AG10803 (cell line): ENCODE measurements around the gene HAUS3.

ENCODE experiments used
- DNase-seq: peaks from one replicate; pipeline ENCODE4 v3.0.0; 2010; ENCODE audit warnings: low read depth
- H3K4me3 ChIP-seq: 2 replicates; pipeline ENCODE4 v1.5.1; 2011; ENCODE audit warnings: mild to moderate bottlenecking, low read length, control low read depth
- TF ChIP-seq, protein P1 (sequence below): conservative IDR thresholded peaks from 2 replicates; pipeline ENCODE4 v1.5.1; 2011; ENCODE audit warnings: mild to moderate bottlenecking, low read length, control low read depth, inconsistent platforms

The HAUS3 gene

GRCh38 chr4:2241410-2242353 is at the start of gene HAUS3, which contains the start of gene POLN:
TSS of gene HAUS3 (minus strand) at chr4:2242121. CDS start at chr4:2240946, 1,175 bp downstream.
TSS of gene POLN (minus strand) at chr4:2242121. CDS start at chr4:2229231, 12,890 bp downstream.
- TF ChIP-seq, protein P1, sequence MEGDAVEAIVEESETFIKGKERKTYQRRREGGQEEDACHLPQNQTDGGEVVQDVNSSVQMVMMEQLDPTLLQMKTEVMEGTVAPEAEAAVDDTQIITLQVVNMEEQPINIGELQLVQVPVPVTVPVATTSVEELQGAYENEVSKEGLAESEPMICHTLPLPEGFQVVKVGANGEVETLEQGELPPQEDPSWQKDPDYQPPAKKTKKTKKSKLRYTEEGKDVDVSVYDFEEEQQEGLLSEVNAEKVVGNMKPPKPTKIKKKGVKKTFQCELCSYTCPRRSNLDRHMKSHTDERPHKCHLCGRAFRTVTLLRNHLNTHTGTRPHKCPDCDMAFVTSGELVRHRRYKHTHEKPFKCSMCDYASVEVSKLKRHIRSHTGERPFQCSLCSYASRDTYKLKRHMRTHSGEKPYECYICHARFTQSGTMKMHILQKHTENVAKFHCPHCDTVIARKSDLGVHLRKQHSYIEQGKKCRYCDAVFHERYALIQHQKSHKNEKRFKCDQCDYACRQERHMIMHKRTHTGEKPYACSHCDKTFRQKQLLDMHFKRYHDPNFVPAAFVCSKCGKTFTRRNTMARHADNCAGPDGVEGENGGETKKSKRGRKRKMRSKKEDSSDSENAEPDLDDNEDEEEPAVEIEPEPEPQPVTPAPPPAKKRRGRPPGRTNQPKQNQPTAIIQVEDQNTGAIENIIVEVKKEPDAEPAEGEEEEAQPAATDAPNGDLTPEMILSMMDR = peak; percentile 21
- peak; percentile 94 for DNase-seq

DNA sequence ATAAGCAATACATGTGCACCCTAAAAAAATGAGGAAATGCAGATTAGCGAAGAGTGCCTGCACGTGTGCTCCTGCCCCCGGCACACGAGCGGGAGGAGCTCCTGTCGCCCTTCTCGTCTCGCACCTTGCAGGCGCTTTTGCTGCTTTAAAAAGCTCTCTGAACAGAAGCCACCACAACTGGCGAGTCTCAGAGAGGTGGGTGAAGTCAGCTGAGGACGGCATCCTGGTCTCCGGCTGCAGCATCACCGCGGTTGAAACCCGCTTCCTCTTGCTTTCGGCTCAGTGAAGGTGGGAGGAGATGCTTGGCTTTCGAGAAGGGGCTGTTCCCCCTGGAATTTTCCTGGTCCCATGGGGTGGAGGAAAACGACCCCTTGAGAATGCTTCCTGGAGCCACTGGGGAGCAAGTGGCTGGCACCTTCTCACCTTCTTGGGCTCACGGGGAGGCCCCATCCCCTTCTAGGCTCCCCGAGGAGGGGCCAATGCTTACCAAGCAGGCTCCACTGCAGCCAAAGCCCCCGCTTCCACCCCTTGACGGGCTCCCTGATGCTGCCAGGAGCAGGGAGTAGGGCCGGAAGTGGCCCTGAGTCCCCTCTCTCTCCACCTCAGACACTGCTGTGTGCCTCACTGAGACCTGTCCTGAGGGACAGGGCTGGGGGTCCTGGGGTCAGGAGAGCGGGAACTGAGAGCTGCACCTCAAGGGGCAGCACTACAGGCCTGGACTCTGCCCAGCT is 49.2 kb upstream of the HAUS3 start:
- TF ChIP-seq, protein P1 = no peak
- no peak overlapping the region for H3K4me3 ChIP-seq
- DNase-seq = no peak

More at GRCh38 chr4:2241410-2242353, at the start of gene HAUS3, which contains the start of gene POLN:
- H3K4me3 ChIP-seq = peak within 1 kb of the TSS; percentile 86

GRCh38 chr4:2290488-2290887 is 48.6 kb upstream of the HAUS3 start:
- TF ChIP-seq, protein P1 = no peak
- no peak overlapping the region for H3K4me3 ChIP-seq
- no peak for DNase-seq

DNA sequence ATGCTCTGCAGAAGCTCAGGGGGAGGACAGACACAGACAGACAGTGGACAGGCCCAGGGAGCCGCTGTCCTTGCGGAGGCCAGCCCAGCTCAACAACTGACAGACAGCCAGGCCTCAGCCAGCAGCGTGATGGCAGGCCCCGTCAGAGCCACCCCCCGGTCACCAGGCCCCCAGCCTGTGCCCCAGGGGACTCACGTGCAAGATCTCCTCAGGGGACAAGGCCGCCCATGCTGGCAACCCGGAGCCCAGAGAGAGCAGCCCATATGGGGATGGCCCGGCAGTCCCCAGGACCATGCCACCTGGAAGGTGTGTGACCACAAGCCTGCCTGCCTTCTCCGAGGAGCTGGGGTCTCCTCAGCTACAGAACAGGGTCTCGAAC is 48.0 kb upstream of the HAUS3 start:
- DNase-seq = no peak
- no peak overlapping the region for H3K4me3 ChIP-seq
- TF ChIP-seq, protein P1 = no peak

DNA sequence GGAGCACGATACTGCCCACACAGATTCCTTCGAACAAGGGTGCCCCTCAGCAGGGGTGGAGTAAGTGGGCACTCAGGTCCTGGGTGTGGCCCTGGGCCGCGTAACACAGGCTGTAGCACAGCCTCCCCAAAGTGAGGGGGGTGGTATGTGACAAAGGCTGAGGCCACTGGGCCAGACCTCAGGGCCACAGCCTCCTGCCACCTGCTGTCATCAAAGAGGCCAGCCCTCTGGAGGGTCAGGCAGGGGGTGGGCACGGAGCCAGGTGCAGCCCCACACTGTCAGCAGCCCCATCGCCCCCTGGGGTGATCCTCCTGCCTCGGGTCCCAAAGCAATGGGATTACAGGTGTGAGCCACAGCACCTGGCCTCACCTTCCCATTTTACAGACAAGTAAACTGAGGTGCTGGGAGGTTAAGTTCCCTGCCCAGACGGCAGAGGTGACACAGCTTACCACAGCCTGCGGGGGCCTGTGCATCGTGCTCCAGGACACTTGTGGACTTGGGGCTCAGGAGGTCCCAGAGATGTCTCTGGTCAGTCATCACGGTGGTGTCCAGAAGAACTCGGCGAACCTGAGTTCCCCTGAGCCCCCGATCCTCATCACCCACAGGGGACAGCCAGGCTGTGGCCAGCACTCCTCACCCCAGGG is 47.5 kb upstream of the HAUS3 start:
- H3K4me3 ChIP-seq = no peak overlapping the region
- TF ChIP-seq, protein P1 = no peak
- DNase-seq = no peak

DNA sequence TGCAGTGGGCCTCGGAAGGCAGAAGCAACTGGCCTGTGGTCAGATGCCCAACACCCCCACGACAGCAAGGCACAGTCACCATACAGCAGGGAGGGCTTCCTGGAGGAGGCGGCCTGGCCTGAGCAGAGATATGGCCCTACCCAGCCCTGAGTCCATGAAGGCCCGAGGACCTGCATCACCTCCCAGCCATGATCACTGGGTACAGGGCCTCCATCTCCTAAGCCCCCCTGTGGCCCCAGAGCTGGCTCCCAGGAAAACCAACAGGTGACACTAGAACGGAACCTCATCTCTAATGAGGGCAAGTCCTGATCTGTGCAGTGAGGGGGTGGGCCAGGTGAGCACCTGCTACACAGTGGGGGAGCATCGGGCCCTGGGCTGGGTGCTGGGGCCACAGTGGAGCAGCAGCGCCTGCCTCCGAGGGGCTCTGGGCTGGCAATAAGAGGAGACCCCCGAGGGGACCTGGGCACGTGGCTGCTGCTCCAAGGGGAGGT is 46.2 kb upstream of the HAUS3 start:
- TF ChIP-seq, protein P1 = no peak
- H3K4me3 ChIP-seq = no peak overlapping the region
- no peak for DNase-seq
